Progenitor cell of endocrine pancreas (in vitro differentiated cells): Measurements from ENCODE around the gene PPP3CA. TPM values are rescaled to one million over a fixed set of nuclear protein-coding genes. Genes with fewer than 3 reads are reported as not detected.

ENCODE experiments used
- DNase-seq: peaks from one replicate; pipeline ENCODE4 v3.0.0; 2021; ENCODE audit warnings: low spot score; ENCODE audit not compliant: unreplicated experiment
- H3K27ac Mint-ChIP-seq: 2 replicates; pipeline ENCODE4 v1.8.0; 2021; ENCODE audit warnings: mild to moderate bottlenecking, moderate library complexity, mixed read lengths
- H3K27me3 Mint-ChIP-seq: 2 replicates; pipeline ENCODE4 v1.8.0; 2021; ENCODE audit warnings: mixed read lengths
- H3K36me3 Mint-ChIP-seq: 2 replicates; pipeline ENCODE4 v1.8.0; 2022; ENCODE audit warnings: mixed read lengths; ENCODE audit not compliant: insufficient read depth
- H3K4me1 Mint-ChIP-seq: 2 replicates; pipeline ENCODE4 v1.8.0; 2021; ENCODE audit warnings: low read depth, mixed read lengths
- H3K4me3 Mint-ChIP-seq: 2 replicates; pipeline ENCODE4 v1.8.0; 2021; ENCODE audit warnings: low read depth, mild to moderate bottlenecking, moderate library complexity, mixed read lengths
- H3K9me3 Mint-ChIP-seq: 2 replicates; pipeline ENCODE4 v1.8.0; 2021; ENCODE audit warnings: low read depth, mixed read lengths
- CTCF ChIP-seq: fragments of 200-600 bp; sonication (generic); IDR thresholded peaks from one replicate; pipeline ENCODE4 v1.5.0; 2021; ENCODE audit warnings: antibody characterized with exemption, mild to moderate bottlenecking; ENCODE audit not compliant: unreplicated experiment
- total RNA-seq: library from RNA; stranded (reverse); gene quantifications from 2 replicates; pipeline ENCODE4 v1.2.1, GENCODE V29; 2021

The PPP3CA gene
- total RNA-seq, 1 donor from 2014 or later, result 22.5 TPM

DNA sequence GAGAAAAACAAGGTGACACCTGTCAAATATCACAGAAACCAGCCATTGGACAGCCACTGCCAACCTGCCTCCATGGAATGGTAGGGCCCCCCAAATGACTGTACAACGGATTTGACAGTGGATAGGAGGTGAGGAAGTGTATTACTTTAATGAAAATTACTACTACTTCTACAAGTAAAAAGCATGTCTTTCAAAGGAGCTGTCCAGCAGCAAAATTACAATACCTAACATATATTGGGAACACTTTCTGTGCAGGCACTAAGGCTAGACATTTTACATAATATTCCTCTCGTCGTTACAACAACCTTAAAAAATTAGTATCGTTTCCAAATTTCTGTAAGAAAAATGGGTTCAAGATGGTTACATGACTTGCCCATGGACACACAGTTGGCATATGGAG lies 14.9 kb downstream of the PPP3CA start:
- no peak for TF ChIP-seq CTCF
- peaks cover 2% of the 10 kb centered on the region for H3K4me1 Mint-ChIP-seq
- no peaks in the 10 kb centered on the region for H3K27me3 Mint-ChIP-seq
- no peak overlapping the region for H3K4me3 Mint-ChIP-seq
- no peak overlapping the region for H3K27ac Mint-ChIP-seq
- no peak for DNase-seq
- H3K36me3 Mint-ChIP-seq, result no peaks in the 10 kb centered on the region
- H3K9me3 Mint-ChIP-seq, result no peaks in the 10 kb centered on the region

- Mint-ChIP-seq H3K36me3 (no peaks in the 10 kb centered on the region), H3K4me3 (no peak overlapping the region), H3K9me3 (no peaks in the 10 kb centered on the region), H3K27ac (no peak overlapping the region), H3K27me3 (no peaks in the 10 kb centered on the region), H3K4me1 (peaks cover 2% of the 10 kb centered on the region)
- no peak for DNase-seq
- TF ChIP-seq CTCF, result no peak
Measured at GRCh38 chr4:101331017-101331416, 16.3 kb downstream of the PPP3CA start.

GRCh38 chr4:101329592-101329991 lies 17.7 kb downstream of the PPP3CA start:
- H3K4me3 Mint-ChIP-seq, result no peak overlapping the region
- H3K27me3 Mint-ChIP-seq, result no peaks in the 10 kb centered on the region
- H3K9me3 Mint-ChIP-seq, result no peaks in the 10 kb centered on the region
- DNase-seq, result no peak
- no peaks in the 10 kb centered on the region for H3K36me3 Mint-ChIP-seq
- no peak overlapping the region for H3K27ac Mint-ChIP-seq
- no peak for TF ChIP-seq CTCF
- H3K4me1 Mint-ChIP-seq, result no peaks in the 10 kb centered on the region

- H3K27ac Mint-ChIP-seq, result no peak overlapping the region
- no peak for DNase-seq
- TF ChIP-seq CTCF, result no peak
- no peaks in the 10 kb centered on the region for H3K36me3 Mint-ChIP-seq
- H3K27me3 Mint-ChIP-seq, result no peaks in the 10 kb centered on the region
- no peak overlapping the region for H3K4me3 Mint-ChIP-seq
- H3K4me1 Mint-ChIP-seq, result no peaks in the 10 kb centered on the region
- no peaks in the 10 kb centered on the region for H3K9me3 Mint-ChIP-seq
Measured at GRCh38 chr4:101328063-101328602, 19.2 kb downstream of the PPP3CA start.

- Mint-ChIP-seq H3K4me3 (no peak overlapping the region), H3K9me3 (no peaks in the 10 kb centered on the region), H3K27ac (no peak overlapping the region), H3K4me1 (no peaks in the 10 kb centered on the region), H3K36me3 (no peaks in the 10 kb centered on the region), H3K27me3 (no peaks in the 10 kb centered on the region)
- no peak for DNase-seq
- TF ChIP-seq CTCF, result no peak
Measured at GRCh38 chr4:101326576-101326975, 20.8 kb downstream of the PPP3CA start.
